ENCODE results near the gene MRFAP1L1.

DNA sequence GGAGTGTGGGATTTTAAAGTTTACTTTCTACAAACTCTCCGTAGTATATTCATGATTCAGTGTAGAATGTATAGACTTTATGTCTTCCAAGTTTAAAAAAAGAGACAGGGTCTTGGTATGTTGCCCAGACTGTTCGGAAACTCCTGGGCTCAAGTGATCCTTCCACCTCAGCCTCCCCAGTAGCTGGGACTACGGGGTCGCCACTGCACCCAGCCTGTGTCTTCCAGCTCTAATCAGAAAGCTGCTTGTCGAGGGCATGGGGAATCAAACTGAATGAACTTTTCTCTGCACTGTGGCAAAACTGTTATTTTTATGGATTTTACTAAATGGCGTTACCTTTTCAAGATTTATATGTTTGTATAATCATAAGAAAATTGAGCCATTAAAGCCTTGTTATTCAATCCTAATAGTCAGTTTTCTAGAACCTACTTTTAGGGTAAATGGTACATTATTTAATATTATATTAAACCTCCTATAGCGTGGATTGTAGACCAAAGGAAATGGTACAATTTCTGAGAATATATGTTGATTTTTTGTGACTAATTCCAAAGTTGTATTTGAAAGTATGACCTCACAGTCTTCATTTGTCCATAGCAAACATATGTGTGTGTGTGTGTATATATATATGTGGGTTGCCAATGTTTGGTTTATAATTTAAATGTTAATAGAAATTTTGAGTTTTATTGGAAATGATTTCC lies 7.4 kb upstream of the MRFAP1L1 start:
- TF ChIP-seq, protein P1, sequence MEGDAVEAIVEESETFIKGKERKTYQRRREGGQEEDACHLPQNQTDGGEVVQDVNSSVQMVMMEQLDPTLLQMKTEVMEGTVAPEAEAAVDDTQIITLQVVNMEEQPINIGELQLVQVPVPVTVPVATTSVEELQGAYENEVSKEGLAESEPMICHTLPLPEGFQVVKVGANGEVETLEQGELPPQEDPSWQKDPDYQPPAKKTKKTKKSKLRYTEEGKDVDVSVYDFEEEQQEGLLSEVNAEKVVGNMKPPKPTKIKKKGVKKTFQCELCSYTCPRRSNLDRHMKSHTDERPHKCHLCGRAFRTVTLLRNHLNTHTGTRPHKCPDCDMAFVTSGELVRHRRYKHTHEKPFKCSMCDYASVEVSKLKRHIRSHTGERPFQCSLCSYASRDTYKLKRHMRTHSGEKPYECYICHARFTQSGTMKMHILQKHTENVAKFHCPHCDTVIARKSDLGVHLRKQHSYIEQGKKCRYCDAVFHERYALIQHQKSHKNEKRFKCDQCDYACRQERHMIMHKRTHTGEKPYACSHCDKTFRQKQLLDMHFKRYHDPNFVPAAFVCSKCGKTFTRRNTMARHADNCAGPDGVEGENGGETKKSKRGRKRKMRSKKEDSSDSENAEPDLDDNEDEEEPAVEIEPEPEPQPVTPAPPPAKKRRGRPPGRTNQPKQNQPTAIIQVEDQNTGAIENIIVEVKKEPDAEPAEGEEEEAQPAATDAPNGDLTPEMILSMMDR (IDR thresholded peaks at IDR 0.05) = no peak
- no peak for TF ChIP-seq POLR2A (IDR thresholded peaks at IDR 0.05)
